GM12801 (cell line): ENCODE results near the gene FKBP4.

Source experiments
- TF ChIP-seq, protein P1 (sequence below): IDR thresholded peaks from one replicate; pipeline ENCODE4 v1.5.1; 2011; ENCODE audit warnings: control low read depth; ENCODE audit not compliant: insufficient read length; ENCODE audit errors: extremely low read depth

The FKBP4 gene

DNA sequence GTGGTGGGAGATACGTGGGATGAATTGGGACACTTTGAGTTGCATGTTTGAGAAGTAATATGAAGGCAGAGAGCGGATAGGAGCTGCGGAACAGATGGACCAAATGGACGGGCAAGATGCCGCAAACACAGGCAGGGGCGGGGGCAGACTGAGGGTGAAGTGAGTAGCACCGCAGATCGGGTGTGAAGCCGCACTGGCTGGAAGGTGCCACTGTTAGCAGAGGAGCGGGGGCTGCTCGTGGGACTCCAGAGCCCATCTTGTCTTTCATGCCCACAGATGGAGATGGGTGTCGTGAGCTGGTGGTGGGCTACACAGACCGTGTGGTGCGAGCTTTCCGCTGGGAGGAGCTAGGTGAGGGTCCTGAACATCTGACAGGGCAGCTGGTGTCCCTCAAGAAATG lies 25.0 kb downstream of the FKBP4 start:
- TF ChIP-seq, protein P1, sequence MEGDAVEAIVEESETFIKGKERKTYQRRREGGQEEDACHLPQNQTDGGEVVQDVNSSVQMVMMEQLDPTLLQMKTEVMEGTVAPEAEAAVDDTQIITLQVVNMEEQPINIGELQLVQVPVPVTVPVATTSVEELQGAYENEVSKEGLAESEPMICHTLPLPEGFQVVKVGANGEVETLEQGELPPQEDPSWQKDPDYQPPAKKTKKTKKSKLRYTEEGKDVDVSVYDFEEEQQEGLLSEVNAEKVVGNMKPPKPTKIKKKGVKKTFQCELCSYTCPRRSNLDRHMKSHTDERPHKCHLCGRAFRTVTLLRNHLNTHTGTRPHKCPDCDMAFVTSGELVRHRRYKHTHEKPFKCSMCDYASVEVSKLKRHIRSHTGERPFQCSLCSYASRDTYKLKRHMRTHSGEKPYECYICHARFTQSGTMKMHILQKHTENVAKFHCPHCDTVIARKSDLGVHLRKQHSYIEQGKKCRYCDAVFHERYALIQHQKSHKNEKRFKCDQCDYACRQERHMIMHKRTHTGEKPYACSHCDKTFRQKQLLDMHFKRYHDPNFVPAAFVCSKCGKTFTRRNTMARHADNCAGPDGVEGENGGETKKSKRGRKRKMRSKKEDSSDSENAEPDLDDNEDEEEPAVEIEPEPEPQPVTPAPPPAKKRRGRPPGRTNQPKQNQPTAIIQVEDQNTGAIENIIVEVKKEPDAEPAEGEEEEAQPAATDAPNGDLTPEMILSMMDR, result no peak

DNA sequence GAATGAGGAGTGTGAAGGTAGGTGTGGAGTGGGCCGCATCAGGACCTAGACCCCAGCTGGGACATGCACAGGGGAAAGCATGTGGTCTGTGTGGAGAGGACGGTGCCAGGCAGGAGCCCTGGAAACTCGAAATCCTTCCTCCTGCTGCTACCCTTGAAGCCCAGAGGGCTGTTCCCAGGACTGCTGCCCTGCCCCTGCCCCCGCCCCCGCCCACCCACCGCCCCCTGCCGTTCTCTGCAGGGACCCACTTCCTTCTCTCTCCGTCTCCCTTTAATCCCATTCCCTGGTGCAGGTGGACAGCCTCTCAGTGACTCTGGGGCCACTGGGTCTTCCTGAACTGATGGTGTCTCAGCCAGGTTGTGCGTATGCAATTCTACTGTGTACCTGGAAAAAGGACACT lies 25.7 kb downstream of the FKBP4 start:
- TF ChIP-seq, protein P1, result no peak

DNA sequence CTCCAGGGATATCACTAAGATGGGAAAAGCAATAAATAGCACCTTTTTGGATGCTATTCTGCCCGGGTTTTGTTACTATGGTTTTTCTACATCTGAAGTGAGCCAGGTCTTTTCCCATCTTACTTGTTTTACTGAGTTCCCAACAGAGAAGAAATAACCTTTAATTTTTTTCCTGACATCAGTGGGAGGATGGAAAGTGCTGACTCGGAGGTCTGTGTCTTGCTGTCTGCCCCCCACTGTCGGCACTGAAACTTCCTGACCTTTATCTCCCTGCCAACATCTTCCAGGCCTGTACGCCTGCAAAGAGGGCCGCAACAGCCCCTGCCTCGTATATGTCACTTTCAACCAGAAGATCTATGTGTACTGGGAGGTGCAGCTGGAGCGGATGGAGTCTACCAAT lies 28.7 kb downstream of the FKBP4 start:
- TF ChIP-seq, protein P1, result no peak

DNA sequence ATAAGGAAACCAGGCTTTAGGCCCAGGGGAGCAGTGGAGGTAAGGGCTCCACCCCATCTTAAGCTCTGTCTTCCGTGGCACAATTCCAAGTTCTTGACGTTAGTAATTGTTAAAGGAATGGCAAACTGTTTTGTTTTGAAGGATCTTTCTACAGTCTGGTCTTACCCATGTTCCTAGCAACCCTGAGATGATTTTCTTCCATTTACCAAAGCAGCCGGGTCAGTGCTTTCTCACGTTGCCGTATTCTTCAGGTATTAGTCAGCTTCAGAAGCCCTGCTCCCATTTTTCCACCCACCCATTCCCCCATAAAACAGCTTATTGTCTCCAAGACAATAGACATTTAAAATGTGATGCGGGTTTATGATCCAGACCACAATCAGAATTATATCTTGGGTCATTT lies 29.8 kb downstream of the FKBP4 start:
- TF ChIP-seq, protein P1, result no peak

DNA sequence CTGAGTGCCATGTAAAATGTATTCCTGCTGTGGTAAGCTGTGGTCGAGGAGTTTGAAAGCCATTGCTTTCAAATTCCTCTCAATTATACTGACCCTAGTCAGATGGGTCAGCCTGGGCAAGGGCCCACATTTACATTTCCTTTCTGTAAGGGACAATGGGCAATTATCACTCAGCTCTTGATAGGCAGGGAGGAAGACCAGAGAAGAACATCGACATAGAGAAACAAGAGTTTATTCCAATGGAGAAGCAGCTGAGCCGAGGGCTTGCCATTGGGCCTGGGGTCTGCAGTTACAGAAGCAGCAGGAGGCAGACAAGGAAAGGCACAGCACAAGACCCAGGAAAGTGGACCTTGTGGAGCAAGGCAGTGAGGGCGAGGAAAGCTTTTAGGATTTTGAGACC lies 30.4 kb downstream of the FKBP4 start:
- TF ChIP-seq, protein P1, result no peak

DNA sequence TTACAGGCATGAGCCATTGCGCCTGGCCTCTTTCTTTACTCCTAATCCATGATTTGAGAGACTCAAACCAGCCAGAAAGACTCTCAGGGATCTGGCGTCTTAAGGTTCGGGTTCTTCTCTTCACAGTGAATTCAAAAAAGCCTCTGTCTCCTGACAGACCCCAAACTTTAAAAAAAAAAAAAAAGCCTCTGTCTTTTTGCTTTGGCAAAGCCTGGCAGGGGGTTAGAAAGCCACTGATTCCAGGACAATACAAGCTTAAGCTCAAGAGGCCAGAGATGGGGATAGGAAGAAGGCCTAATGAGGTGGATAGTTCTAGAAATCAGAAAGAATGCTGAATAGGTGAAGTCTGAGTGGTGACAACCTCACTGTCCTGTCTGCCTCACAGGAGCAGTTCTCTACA lies 31.3 kb downstream of the FKBP4 start:
- TF ChIP-seq, protein P1, result no peak

DNA sequence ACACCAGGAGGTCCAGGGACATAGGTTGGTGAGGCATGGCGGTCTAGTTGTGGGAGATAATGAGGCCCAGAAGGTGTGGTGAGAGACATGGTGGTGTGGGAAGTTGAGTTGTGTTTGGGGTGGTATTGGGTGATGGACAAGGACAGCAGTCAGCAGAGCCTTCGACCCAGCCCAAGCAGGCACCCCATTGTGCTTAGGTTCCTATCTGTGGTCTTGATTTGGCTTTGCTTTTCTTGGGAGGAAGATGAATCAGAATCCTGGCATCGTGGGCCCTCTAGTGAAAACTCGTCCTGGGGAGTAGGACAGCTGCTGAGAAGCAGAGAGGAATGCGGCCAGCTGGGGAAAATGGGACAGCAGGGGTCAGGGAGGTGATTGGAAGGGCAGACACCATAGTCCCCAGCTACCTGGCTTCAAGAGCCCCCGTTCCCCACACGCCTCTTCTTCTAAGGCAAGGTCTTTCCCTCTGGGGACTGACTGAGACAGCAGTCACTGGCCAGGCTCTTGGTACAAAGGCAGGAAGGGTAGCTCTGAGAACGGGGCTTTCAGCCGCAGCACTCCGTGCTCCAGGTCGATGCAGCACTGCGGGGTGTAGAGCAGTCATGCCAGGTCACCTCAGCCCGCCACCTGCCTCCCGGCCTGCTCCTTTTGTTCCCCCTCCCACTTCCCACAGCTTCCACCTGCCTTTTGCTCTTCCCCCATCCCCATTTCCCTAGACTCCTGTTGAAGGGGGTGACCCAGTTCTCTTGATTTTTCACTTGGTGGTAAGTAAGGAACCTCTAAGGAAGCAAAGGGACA lies 32.1 kb downstream of the FKBP4 start:
- TF ChIP-seq, protein P1, result no peak

DNA sequence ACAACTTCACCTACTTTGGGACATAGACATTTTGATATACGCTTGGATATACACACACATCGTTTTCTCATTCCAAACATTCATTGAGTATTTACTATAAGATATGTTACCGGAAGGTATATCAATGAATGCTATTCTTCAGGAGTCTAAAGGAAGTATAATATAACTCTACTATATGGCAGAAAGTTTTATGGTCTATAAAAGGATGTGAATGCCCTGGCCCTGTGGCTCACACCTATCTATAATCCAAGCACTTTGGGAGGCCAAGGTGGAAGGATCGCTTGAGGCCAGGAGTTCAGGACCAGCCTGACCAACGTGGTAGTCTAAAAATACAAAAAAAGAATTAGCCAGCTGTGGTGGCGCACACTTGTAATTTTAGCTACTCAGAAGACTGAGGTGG lies 34.5 kb downstream of the FKBP4 start:
- TF ChIP-seq, protein P1, result no peak
